HUDEP-2 (cell line): ENCODE results near the gene GCLC.
"Not testable (repeated sequence)": the region's sequence is repeated elsewhere in the genome, so short reads cannot be mapped to it uniquely, and the experiment has no call there.

ENCODE experiments used
- DNase-seq, 76 experiments: peaks; one replicate each; lab custom pipeline; 2025; ENCODE audit not compliant: unreplicated experiment in 76 of 76; lab: John Stamatoyannopoulos, UW

GCLC gene

GRCh38 chr6:53544470-53545308 lies at the start of gene GCLC:
Gene GCLC (minus strand): TSS chr6:53545101. CDS start chr6:53544645, 456 bp downstream.
- DNase-seq: peak in 74 of 76 experiments; percentile 64 to 97 (median 93)

GRCh38 chr6:53594596-53594995 lies 49.7 kb upstream of the GCLC start:
- peak in 14 of 76 experiments; percentile 13 to 53 (median 26) for DNase-seq

- peak in 21 of 76 experiments; percentile 7 to 65 (median 35) for DNase-seq
Measured at GRCh38 chr6:53593001-53593488, 48.1 kb upstream of the GCLC start.

GRCh38 chr6:53591873-53592272 lies 47.0 kb upstream of the GCLC start:
- DNase-seq: no peak

- DNase-seq: no peak
Measured at GRCh38 chr6:53588816-53589509, 44.1 kb upstream of the GCLC start.

GRCh38 chr6:53587291-53587690 lies 42.4 kb upstream of the GCLC start:
- no peak for DNase-seq

GRCh38 chr6:53585208-53585900 lies 40.5 kb upstream of the GCLC start:
- DNase-seq: no peak

- DNase-seq: no peak
Measured at GRCh38 chr6:53584726-53585125, 39.8 kb upstream of the GCLC start.

- no peak for DNase-seq
Measured at GRCh38 chr6:53583451-53583850, 38.5 kb upstream of the GCLC start.

- no peak for DNase-seq
Measured at GRCh38 chr6:53582963-53583362, 38.1 kb upstream of the GCLC start.

GRCh38 chr6:53581856-53582255 lies 37.0 kb upstream of the GCLC start:
- no peak for DNase-seq

- peak in 2 of 76 experiments; percentile 30 to 37 for DNase-seq
Measured at GRCh38 chr6:53581173-53581773, 36.4 kb upstream of the GCLC start.

GRCh38 chr6:53579338-53579737 lies 34.4 kb upstream of the GCLC start:
- no peak for DNase-seq

- peak in 20 of 76 experiments; percentile 5 to 67 (median 28) for DNase-seq
Measured at GRCh38 chr6:53578371-53578770, 33.5 kb upstream of the GCLC start.

- no peak for DNase-seq
Measured at GRCh38 chr6:53573299-53573698, 28.4 kb upstream of the GCLC start.

GRCh38 chr6:53572379-53572778 lies 27.5 kb upstream of the GCLC start:
- not testable (repeated sequence) for DNase-seq

GRCh38 chr6:53568776-53569616 lies 24.1 kb upstream of the GCLC start:
- DNase-seq: no peak

GRCh38 chr6:53567701-53568100 lies 22.8 kb upstream of the GCLC start:
- no peak for DNase-seq

GRCh38 chr6:53566755-53567154 lies 21.9 kb upstream of the GCLC start:
- no peak for DNase-seq

GRCh38 chr6:53565886-53566285 lies 21.0 kb upstream of the GCLC start:
- no peak for DNase-seq
